ENCODE measurements around the gene KCNG1. TPM values are rescaled to one million over a fixed set of nuclear protein-coding genes. Genes with fewer than 3 reads are reported as not detected.

The KCNG1 gene
- total RNA-seq, 2 donors from 2014 or later = 0.41 to 1.9 TPM

DNA sequence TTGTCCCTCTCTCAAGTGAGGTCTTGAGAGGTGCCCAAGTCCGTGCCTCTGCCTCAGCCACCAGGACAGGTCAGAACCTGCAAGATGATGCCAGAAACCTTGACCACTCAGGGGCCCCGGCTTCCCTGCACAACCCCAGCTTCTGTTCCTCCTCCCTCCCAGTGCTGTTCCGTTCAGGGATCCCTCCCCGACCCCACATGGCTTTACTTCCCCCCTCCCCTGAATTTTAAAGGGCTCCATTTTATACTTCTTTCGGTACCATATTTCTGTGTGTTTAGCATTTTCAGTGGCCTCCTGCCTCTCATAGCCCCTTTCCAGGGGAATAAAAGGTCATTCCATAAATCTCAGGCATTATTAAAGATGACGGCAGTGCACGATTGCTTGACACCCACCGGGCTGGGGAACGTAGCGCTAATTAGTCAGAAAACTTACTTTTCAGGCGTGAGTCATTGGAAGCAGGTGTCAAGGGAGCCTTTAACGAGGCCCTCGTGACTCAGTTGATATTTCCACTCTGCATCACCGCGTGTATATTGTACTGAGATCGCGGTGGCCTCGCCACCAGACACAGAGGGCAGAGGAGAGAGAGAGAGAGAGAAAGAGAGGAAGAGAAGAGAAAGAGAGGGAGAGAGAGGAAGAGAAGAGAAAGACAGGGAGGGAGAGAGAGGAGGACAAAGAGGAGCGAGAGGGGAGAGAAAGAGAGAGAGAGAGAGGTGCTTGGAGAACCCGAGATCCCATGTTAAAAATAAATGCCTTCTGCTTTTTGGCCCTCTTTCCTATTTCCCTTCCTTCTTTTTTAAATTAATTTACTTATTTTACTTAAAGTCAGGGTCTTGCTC is 21.3 kb downstream of the KCNG1 start:
- no peaks in the 10 kb centered on the region for H3K27me3 ChIP-seq (replicated peaks; ENCODE audit: insufficient read depth)
- TF ChIP-seq CTCF (IDR thresholded peaks at IDR 0.05) = no peak
- H3K36me3 ChIP-seq = no peaks in the 10 kb centered on the region
- no peaks in the 10 kb centered on the region for H3K4me1 ChIP-seq (ENCODE audit: control insufficient read depth in 1 of 2, low read depth in 2 of 2)
- H3K4me3 ChIP-seq = no peak overlapping the region
- no peaks in the 10 kb centered on the region for H3K9me3 ChIP-seq
- no peak for DNase-seq (ENCODE audit: low spot score)
- H3K27ac ChIP-seq = no peak overlapping the region
- ATAC-seq (ENCODE audit: insufficient number of reproducible peaks, low FRiP score, low read depth) = no peak

DNA sequence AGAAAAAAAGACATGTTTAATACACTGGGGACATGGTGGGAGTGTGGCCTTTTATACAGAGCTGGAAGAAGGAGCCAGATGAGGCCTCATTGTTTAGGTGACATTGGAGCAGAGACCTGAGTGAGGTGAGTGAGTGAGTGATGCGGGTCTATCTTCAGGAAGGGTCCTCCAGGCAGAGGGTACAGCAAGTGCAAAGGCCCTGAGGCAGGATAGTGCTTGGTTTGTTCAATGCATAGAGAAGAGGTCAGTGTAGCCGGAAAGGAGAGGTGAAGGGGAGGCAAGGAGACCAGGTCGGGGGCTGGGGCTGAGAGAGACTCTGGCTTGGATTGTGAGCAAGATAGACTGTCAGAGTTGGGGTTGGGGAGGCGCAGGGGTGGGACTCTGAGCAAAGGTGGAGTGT is 23.6 kb downstream of the KCNG1 start:
- Histone ChIP-seq H3K9me3 (no peaks in the 10 kb centered on the region), H3K27me3 (replicated peaks; ENCODE audit: insufficient read depth) (no peaks in the 10 kb centered on the region), H3K4me1 (ENCODE audit: control insufficient read depth in 1 of 2, low read depth in 2 of 2) (no peaks in the 10 kb centered on the region), H3K4me3 (no peak overlapping the region), H3K36me3 (no peaks in the 10 kb centered on the region), H3K27ac (no peak overlapping the region)
- no peak for ATAC-seq (ENCODE audit: insufficient number of reproducible peaks, low FRiP score, low read depth)
- no peak for DNase-seq (ENCODE audit: low spot score)
- TF ChIP-seq CTCF (IDR thresholded peaks at IDR 0.05) = no peak

DNA sequence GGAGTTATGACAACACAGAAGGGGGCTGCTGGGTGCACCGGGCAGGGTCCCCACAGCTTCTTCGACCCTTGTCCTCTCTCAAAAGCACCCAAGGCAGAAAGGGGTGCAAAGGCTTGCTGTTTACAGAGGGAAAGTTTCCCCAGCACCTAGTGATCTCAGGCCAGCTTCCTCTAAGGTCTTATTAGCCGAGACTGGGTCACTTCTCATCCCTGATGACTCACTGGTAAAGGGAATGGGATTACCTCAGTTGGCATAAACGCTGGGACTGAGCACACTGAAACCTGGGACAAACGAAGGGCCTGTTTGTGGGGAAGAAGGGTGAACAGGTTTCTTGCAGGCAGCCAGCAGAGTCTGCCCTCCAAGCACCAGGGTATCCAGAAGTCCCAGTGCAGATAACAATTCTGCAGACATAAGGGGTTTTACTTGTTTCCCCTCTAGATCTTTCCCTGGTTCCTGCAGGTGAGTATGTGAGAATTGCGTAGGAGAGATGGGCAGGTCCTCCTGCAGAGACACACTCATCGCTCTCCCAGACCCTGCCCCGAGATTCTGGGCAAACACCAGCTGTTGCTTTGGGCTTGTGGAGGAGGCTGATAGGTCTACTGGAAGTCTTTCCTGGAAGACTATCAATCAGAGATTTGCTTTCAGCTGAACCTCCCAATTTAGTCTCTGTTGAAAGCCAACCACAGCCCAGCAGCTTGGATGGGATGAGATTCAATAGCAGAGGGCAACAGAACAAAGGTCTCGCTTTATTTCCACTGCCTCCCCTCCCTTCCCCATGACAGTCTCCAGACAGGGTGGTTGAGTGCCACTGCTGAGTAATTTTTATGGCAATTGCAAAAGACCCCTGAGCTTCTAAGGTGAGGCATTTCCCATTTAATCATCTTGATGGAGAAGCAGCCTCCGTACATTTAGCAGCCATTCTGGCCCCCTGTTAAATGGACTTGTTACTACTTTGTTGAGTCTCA is 25.7 kb downstream of the KCNG1 start:
- Histone ChIP-seq H3K36me3 (no peaks in the 10 kb centered on the region), H3K9me3 (no peaks in the 10 kb centered on the region), H3K27me3 (replicated peaks; ENCODE audit: insufficient read depth) (no peaks in the 10 kb centered on the region), H3K27ac (no peak overlapping the region), H3K4me1 (ENCODE audit: control insufficient read depth in 1 of 2, low read depth in 2 of 2) (no peaks in the 10 kb centered on the region), H3K4me3 (no peak overlapping the region)
- no peak for TF ChIP-seq CTCF (IDR thresholded peaks at IDR 0.05)
- no peak for DNase-seq (ENCODE audit: low spot score)
- ATAC-seq (ENCODE audit: insufficient number of reproducible peaks, low FRiP score, low read depth) = no peak

DNA sequence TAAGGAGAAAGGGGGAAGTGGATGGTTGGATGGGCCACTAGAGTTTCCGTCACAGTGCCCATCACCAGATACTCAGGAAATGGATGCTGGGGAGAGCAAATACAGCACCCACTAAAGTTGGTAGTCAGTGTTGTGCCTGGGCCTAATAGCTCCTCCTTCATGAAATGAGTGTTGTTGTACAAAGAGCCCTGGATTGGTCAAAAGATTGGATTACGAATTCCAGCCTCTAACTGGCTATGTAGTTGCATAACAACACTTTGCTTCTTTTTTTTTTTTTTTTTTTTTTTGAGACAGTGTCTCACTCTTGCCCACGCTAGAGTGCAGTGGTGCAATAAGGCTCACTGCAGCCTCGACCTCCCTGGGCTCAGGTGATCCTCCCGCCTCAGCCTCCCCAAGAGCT is 27.4 kb downstream of the KCNG1 start:
- Histone ChIP-seq H3K4me1 (ENCODE audit: control insufficient read depth in 1 of 2, low read depth in 2 of 2) (no peaks in the 10 kb centered on the region), H3K9me3 (no peaks in the 10 kb centered on the region), H3K27me3 (replicated peaks; ENCODE audit: insufficient read depth) (no peaks in the 10 kb centered on the region), H3K36me3 (no peaks in the 10 kb centered on the region), H3K4me3 (no peak overlapping the region), H3K27ac (no peak overlapping the region)
- DNase-seq (ENCODE audit: low spot score) = no peak
- no peak for TF ChIP-seq CTCF (IDR thresholded peaks at IDR 0.05)
- ATAC-seq (ENCODE audit: insufficient number of reproducible peaks, low FRiP score, low read depth) = no peak

- ATAC-seq (ENCODE audit: insufficient number of reproducible peaks, low FRiP score, low read depth) (no peak), DNase-seq (ENCODE audit: low spot score) (no peak)
- Histone ChIP-seq H3K9me3 (no peaks in the 10 kb centered on the region), H3K27ac (no peak overlapping the region), H3K4me3 (no peak overlapping the region), H3K27me3 (replicated peaks; ENCODE audit: insufficient read depth) (no peaks in the 10 kb centered on the region), H3K36me3 (no peaks in the 10 kb centered on the region), H3K4me1 (ENCODE audit: control insufficient read depth in 1 of 2, low read depth in 2 of 2) (no peaks in the 10 kb centered on the region)
- no peak for TF ChIP-seq CTCF (IDR thresholded peaks at IDR 0.05)
Measured at GRCh38 chr20:50993876-50994275, 29.0 kb downstream of the KCNG1 start.
